ENCODE data around the gene ARMC8.

The ARMC8 gene

DNA sequence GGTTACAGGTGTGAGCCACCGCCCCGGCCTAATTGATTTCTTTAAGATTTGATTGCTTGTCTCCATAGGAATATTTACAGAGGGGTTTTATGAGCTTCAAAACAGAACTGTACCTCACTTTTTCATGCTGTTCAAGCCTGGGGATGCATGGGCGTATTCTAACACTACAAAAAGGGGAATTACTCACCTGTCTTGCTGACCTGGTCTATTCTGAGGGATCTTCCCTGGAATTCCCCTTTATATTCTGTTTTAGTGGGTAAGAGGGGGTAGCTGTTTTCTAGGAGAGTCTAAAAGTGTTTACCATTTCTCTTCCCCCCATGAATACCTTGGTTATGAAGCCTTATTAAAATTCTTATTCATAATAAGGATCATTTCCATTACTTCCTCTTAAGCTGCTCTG lies 94.5 kb downstream of the ARMC8 start:
- no peak for FAIRE-seq

GRCh38 chr3:138282836-138283235 lies 95.7 kb downstream of the ARMC8 start:
- TF ChIP-seq, protein P1, sequence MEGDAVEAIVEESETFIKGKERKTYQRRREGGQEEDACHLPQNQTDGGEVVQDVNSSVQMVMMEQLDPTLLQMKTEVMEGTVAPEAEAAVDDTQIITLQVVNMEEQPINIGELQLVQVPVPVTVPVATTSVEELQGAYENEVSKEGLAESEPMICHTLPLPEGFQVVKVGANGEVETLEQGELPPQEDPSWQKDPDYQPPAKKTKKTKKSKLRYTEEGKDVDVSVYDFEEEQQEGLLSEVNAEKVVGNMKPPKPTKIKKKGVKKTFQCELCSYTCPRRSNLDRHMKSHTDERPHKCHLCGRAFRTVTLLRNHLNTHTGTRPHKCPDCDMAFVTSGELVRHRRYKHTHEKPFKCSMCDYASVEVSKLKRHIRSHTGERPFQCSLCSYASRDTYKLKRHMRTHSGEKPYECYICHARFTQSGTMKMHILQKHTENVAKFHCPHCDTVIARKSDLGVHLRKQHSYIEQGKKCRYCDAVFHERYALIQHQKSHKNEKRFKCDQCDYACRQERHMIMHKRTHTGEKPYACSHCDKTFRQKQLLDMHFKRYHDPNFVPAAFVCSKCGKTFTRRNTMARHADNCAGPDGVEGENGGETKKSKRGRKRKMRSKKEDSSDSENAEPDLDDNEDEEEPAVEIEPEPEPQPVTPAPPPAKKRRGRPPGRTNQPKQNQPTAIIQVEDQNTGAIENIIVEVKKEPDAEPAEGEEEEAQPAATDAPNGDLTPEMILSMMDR (IDR thresholded peaks at IDR 0.05; ENCODE audit: insufficient read depth, missing control alignments): no peak
- FAIRE-seq (no peak), DNase-seq (ENCODE audit: insufficient read length, low spot score) (no peak)

More for the DNA sequence above, 94.5 kb downstream of the ARMC8 start:
- no peak for DNase-seq (ENCODE audit: insufficient read length, low spot score)
- TF ChIP-seq, protein P1 (IDR thresholded peaks at IDR 0.05; ENCODE audit: insufficient read depth, missing control alignments): no peak

- DNase-seq (ENCODE audit: insufficient read length, low spot score) (no peak), FAIRE-seq (no peak)
- TF ChIP-seq, protein P1 (IDR thresholded peaks at IDR 0.05; ENCODE audit: insufficient read depth, missing control alignments): no peak
Observed at GRCh38 chr3:138284079-138284478, 97.0 kb downstream of the ARMC8 start.

DNA sequence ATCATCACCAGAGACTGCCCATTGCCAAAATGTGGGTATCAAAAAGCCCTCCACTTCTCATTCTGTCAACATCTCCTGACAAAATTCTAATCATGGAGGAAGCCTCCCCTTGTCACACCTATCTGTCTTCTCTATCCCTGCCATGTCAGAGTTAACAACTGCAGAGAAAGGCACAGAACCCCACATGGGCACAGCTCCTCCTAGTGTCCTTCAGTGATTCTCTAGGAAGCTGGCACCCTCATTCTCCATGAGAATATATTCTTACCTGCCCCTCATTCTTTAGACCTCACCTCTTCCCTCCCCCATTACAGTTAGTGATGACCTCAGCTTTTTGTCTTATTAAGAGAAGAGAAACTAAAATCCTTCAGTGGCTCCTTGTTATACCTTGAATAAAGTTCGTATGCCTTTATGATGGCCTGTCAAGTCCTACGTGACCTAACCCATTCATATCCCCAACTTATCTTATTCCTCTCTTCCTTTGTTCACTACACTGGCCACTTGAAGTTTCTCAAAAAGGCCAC lies 97.9 kb downstream of the ARMC8 start:
- FAIRE-seq: no peak
- DNase-seq (ENCODE audit: insufficient read length, low spot score): no peak
- TF ChIP-seq, protein P1 (IDR thresholded peaks at IDR 0.05; ENCODE audit: insufficient read depth, missing control alignments): peak; percentile 19

- no peak for DNase-seq (ENCODE audit: insufficient read length, low spot score)
- TF ChIP-seq, protein P1 (IDR thresholded peaks at IDR 0.05; ENCODE audit: insufficient read depth, missing control alignments): no peak
- FAIRE-seq: no peak
Observed at GRCh38 chr3:138289260-138289659, 102.2 kb downstream of the ARMC8 start.

DNA sequence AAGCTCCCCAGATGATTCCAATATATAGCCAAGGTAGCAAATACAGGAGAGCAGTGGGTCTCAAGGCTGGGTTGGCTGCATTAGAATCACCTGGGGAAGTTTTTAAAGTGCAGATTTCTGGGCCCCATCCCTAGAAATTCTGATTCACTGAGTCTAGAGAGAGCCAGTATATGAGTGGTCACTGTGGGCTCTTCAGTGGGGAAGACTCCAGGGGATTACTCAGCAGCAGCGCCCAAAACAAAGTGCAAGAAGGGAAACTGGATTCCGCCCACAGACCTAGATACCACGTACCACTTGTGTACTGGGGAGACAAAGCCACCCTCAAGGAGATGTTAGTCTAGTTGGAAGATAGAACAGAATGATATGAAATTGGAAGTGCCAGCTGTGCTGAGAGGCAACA lies 102.6 kb downstream of the ARMC8 start:
- DNase-seq (ENCODE audit: insufficient read length, low spot score): no peak
- TF ChIP-seq, protein P1 (IDR thresholded peaks at IDR 0.05; ENCODE audit: insufficient read depth, missing control alignments): no peak
- no peak for FAIRE-seq

DNA sequence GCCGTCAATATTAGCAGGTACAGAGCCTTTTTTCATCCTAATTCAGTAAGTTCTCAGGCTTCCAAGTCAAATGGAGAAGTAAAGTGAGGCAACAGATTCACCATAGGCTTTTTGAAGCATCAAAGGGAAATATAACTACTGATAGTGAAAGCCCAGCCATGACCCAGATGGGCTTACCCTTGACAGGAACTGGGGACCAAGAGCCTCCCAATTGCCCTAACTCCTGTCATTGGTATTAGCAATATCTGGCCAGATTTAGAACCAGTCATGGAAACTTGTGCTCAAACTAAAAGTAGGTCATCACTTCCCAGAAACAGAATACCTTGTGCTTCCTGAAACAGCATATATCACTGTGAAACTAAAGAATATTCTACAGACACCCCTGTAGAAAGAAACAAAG lies 109.5 kb downstream of the ARMC8 start:
- FAIRE-seq (no peak), DNase-seq (ENCODE audit: insufficient read length, low spot score) (no peak)
- TF ChIP-seq, protein P1 (IDR thresholded peaks at IDR 0.05; ENCODE audit: insufficient read depth, missing control alignments): no peak
